Central memory CD8-positive, alpha-beta T cell (primary cell): ENCODE data around the gene SEMA3E.
"Not testable (repeated sequence)": the region's sequence is repeated elsewhere in the genome, so short reads cannot be mapped to it uniquely, and the experiment has no call there.

ENCODE experiments used
- ATAC-seq: fragments of 150-1000 bp; cut with Tn5 transposase; replicated peaks from 2 replicates; pipeline ENCODE4 v1.10.0; 2022; ENCODE audit warnings: mild to moderate bottlenecking, moderate FRiP score, moderate number of reproducible peaks; ENCODE audit not compliant: poor library complexity, severe bottlenecking; ENCODE audit errors: extremely low read depth
- DNase-seq, 2 donors: peaks; one replicate each; pipeline ENCODE4 v3.0.0; 2021; ENCODE audit warnings: low spot score in 2 of 2
- H3K27ac Mint-ChIP-seq: one replicate; pipeline ENCODE4 v1.8.0; 2022; ENCODE audit warnings: low read depth, mild to moderate bottlenecking, moderate library complexity, mixed read lengths
- H3K27me3 Mint-ChIP-seq: one replicate; pipeline ENCODE4 v1.8.0; 2022; ENCODE audit warnings: mixed read lengths
- H3K36me3 Mint-ChIP-seq: one replicate; pipeline ENCODE4 v1.8.0; 2022; ENCODE audit warnings: mild to moderate bottlenecking, moderate library complexity, mixed read lengths; ENCODE audit not compliant: insufficient read depth
- H3K4me1 Mint-ChIP-seq: one replicate; pipeline ENCODE4 v1.8.0; 2022; ENCODE audit warnings: mixed read lengths
- H3K4me3 Mint-ChIP-seq: one replicate; pipeline ENCODE4 v1.8.0; 2022; ENCODE audit warnings: mild to moderate bottlenecking, moderate library complexity, mixed read lengths
- H3K9me3 Mint-ChIP-seq: one replicate; pipeline ENCODE4 v1.8.0; 2022; ENCODE audit warnings: mixed read lengths

SEMA3E gene

GRCh38 chr7:83648464-83649241 is at the start of gene SEMA3E:
SEMA3E (minus strand) TSS chr7:83649139.
- no peak for DNase-seq
- Mint-ChIP-seq H3K4me3 (no peak within 1 kb of the TSS), H3K4me1 (no peaks in the 10 kb centered on the region), H3K27me3 (no peaks in the 10 kb centered on the region), H3K36me3 (no peaks in the 10 kb centered on the region), H3K9me3 (peaks cover 15% of the 10 kb centered on the region), H3K27ac (no peak within 1 kb of the TSS)
- no peak for ATAC-seq

- Mint-ChIP-seq H3K36me3 (no peaks in the 10 kb centered on the region), H3K4me1 (no peaks in the 10 kb centered on the region), H3K9me3 (peaks cover 40% of the 10 kb centered on the region), H3K27ac (no peak overlapping the region), H3K4me3 (no peak overlapping the region), H3K27me3 (no peaks in the 10 kb centered on the region)
- DNase-seq (no peak), ATAC-seq (no peak)
These were observed 49.0 kb upstream of the SEMA3E start for GRCh38 chr7:83697804-83698530.

DNA sequence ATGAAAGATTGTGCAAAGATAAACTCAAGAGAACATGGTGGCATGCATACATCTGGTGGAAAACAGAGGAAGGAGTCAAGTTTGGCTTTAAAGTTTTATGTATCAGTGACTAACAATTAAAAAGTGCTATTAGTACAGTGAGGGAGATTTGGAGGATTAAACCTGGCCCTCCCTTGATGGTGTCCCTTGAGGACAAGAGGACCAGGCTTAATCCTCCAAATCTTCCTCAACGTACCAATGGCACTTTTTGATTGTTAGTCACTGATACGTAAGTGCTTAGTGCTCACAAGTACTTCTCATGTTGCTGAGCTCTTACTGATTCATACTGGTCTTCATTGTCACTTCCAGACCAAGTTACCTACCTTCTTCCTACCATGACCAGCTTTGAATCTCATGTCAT is 47.2 kb upstream of the SEMA3E start:
- Mint-ChIP-seq H3K36me3 (no peaks in the 10 kb centered on the region), H3K9me3 (peaks cover 33% of the 10 kb centered on the region), H3K4me1 (no peaks in the 10 kb centered on the region), H3K27ac (no peak overlapping the region), H3K27me3 (no peaks in the 10 kb centered on the region), H3K4me3 (no peak overlapping the region)
- ATAC-seq (no peak), DNase-seq (no peak)

DNA sequence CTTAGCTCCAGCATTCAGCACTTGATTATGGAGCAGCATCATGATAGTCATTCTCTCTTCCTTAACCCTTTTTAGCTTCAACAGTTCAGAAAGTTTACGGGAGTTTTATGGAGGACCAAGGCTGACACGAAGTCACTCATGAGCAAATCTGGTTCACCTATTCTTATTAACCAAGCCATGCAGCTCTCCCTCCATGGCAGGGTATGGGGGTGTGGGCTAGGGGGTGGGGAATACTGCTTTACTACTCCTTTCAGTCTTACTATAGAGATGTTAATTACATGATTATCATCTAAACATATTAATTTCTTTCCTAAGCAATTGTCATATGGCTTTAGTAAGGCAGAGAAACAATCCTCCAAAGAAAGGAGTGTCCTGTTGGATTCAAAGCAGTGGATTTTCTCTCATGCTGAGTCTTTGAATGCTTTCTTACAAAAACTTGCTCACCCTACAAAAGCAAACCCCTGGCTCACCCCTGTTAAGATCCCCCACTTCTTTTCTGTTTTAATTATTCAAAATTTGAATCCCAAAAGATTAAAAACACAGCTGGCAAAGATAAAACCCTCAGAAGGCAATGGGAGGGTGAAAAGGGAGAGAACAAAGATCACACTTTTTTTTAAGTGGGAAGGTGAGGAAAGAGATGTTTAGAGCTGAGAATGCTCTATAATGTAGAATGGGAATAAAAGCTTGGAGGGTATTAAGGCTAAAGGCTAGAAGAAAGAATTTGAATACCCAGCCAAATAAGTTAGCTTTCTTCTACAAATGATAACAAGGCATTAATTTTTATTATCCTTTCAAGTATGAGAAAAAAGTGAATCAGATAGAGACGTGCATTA is 46.4 kb upstream of the SEMA3E start:
- H3K27me3 Mint-ChIP-seq = no peaks in the 10 kb centered on the region
- H3K9me3 Mint-ChIP-seq = peaks cover 38% of the 10 kb centered on the region
- H3K36me3 Mint-ChIP-seq = no peaks in the 10 kb centered on the region
- no peak for ATAC-seq
- H3K4me3 Mint-ChIP-seq = no peak overlapping the region
- no peak overlapping the region for H3K27ac Mint-ChIP-seq
- no peak for DNase-seq
- H3K4me1 Mint-ChIP-seq = no peaks in the 10 kb centered on the region

GRCh38 chr7:83693256-83693655 is 44.3 kb upstream of the SEMA3E start:
- H3K27ac Mint-ChIP-seq = no peak overlapping the region
- H3K27me3 Mint-ChIP-seq = no peaks in the 10 kb centered on the region
- no peaks in the 10 kb centered on the region for H3K4me1 Mint-ChIP-seq
- ATAC-seq = no peak
- no peaks in the 10 kb centered on the region for H3K36me3 Mint-ChIP-seq
- H3K9me3 Mint-ChIP-seq = peaks cover 26% of the 10 kb centered on the region
- no peak overlapping the region for H3K4me3 Mint-ChIP-seq
- no peak for DNase-seq

- Mint-ChIP-seq H3K27ac (no peak overlapping the region), H3K9me3 (peaks cover 15% of the 10 kb centered on the region), H3K27me3 (no peaks in the 10 kb centered on the region), H3K4me3 (no peak overlapping the region), H3K4me1 (no peaks in the 10 kb centered on the region), H3K36me3 (no peaks in the 10 kb centered on the region)
- DNase-seq (no peak), ATAC-seq (no peak)
These were observed 42.2 kb upstream of the SEMA3E start for GRCh38 chr7:83691095-83691494.

DNA sequence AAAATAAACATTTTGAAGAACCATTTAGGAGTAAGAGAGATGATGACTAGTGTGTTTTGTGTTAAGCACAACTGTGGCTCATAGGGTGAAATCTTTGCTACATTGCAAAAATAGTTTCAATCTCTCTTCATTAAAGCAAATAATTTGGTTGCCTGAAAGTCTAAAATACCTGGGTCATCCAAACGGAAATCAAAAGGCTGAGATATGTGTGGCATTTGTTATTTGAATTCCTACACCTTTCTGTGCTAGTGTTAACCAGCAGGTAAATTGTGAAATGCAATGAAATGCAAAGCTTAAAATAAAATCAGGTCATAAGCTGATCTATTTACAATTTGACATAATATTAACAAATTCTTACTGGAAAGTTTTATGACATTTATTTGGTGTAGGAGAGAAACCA is 40.9 kb upstream of the SEMA3E start:
- H3K4me3 Mint-ChIP-seq = no peak overlapping the region
- DNase-seq = no peak
- ATAC-seq = no peak
- H3K36me3 Mint-ChIP-seq = no peaks in the 10 kb centered on the region
- H3K27ac Mint-ChIP-seq = no peak overlapping the region
- H3K4me1 Mint-ChIP-seq = no peaks in the 10 kb centered on the region
- H3K27me3 Mint-ChIP-seq = no peaks in the 10 kb centered on the region
- H3K9me3 Mint-ChIP-seq = peaks cover 10% of the 10 kb centered on the region

GRCh38 chr7:83686416-83686815 is 37.5 kb upstream of the SEMA3E start:
- no peak overlapping the region for H3K27ac Mint-ChIP-seq
- ATAC-seq (no peak), DNase-seq (no peak)
- no peaks in the 10 kb centered on the region for H3K4me1 Mint-ChIP-seq
- H3K9me3 Mint-ChIP-seq = peaks cover 21% of the 10 kb centered on the region
- no peaks in the 10 kb centered on the region for H3K27me3 Mint-ChIP-seq
- H3K36me3 Mint-ChIP-seq = no peaks in the 10 kb centered on the region
- no peak overlapping the region for H3K4me3 Mint-ChIP-seq

- DNase-seq = no peak
- ATAC-seq = no peak
- Mint-ChIP-seq H3K4me1 (no peaks in the 10 kb centered on the region), H3K36me3 (no peaks in the 10 kb centered on the region), H3K9me3 (peaks cover 17% of the 10 kb centered on the region), H3K4me3 (no peak overlapping the region), H3K27ac (no peak overlapping the region), H3K27me3 (no peaks in the 10 kb centered on the region)
These were observed 36.0 kb upstream of the SEMA3E start for GRCh38 chr7:83684928-83685327.

DNA sequence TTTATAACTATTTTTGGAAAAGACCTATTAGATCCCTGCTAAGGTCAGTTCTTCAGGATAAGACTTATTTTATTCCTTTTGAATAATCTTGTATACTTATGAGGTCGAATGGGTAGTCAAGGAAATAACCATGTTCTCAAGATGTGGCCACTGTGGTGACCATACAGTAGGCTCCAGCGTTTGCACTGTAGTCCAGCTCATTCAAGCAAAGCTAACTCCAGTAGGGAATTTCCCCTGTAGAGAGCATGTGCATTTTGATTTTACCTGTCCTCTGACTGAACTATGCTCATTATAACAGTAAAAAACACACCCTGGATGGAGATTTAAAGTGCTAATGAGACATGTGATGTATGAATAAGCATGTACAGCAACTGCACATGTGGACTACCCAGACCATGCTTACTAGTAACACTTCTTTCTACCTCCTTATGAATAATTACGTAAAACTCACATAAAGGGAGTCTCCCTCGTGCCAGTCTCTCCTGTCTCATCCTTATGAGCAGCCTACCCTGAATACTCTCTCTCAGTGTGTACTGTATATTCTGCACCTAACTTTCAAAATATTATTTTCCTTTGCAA is 32.4 kb upstream of the SEMA3E start:
- Mint-ChIP-seq H3K36me3 (no peaks in the 10 kb centered on the region), H3K27me3 (no peaks in the 10 kb centered on the region), H3K27ac (no peak overlapping the region), H3K4me1 (no peaks in the 10 kb centered on the region), H3K9me3 (peaks cover 23% of the 10 kb centered on the region), H3K4me3 (no peak overlapping the region)
- DNase-seq (no peak), ATAC-seq (no peak)

- H3K27ac Mint-ChIP-seq = no peak overlapping the region
- peaks cover 15% of the 10 kb centered on the region for H3K9me3 Mint-ChIP-seq
- H3K27me3 Mint-ChIP-seq = no peaks in the 10 kb centered on the region
- H3K36me3 Mint-ChIP-seq = no peaks in the 10 kb centered on the region
- no peak overlapping the region for H3K4me3 Mint-ChIP-seq
- no peak for DNase-seq
- no peak for ATAC-seq
- no peaks in the 10 kb centered on the region for H3K4me1 Mint-ChIP-seq
These were observed 28.4 kb upstream of the SEMA3E start for GRCh38 chr7:83677180-83677866.

- ATAC-seq, H3K36me3 Mint-ChIP-seq, H3K27me3 Mint-ChIP-seq, H3K27ac Mint-ChIP-seq, H3K4me3 Mint-ChIP-seq, H3K9me3 Mint-ChIP-seq, H3K4me1 Mint-ChIP-seq, DNase-seq: not testable (repeated sequence)
These were observed 24.4 kb upstream of the SEMA3E start for GRCh38 chr7:83673291-83673690.
